HG03520 (cell line): ENCODE results near the gene FER.
A peak's percentile ranks its signal among the peaks of the same experiment; 100 is the strongest.
"Not testable (repeated sequence)": the region's sequence is repeated elsewhere in the genome, so short reads cannot be mapped to it uniquely, and the experiment has no call there.

ENCODE experiments used
- ATAC-seq: cut with Tn5 transposase; IDR thresholded peaks from one replicate; pipeline ENCODE4 v1.9.1; 2021; ENCODE audit warnings: mild to moderate bottlenecking, moderate library complexity; ENCODE audit not compliant: unreplicated experiment

FER gene

GRCh38 chr5:108747774-108748400, at the start of gene FER:
TSS of gene FER (plus strand) at chr5:108747897. CDS start at chr5:108798183, 50,286 bp downstream.
- peak; percentile 31 for ATAC-seq

- ATAC-seq, result not testable (repeated sequence)
Measured at GRCh38 chr5:108700388-108700787, 47.3 kb upstream of the FER start.

GRCh38 chr5:108700930-108701329, 46.8 kb upstream of the FER start:
- ATAC-seq, result no peak

- no peak for ATAC-seq
Measured at GRCh38 chr5:108702546-108702945, 45.2 kb upstream of the FER start.

- no peak for ATAC-seq
Measured at GRCh38 chr5:108703313-108703712, 44.4 kb upstream of the FER start.

- ATAC-seq, result no peak
Measured at GRCh38 chr5:108707141-108707540, 40.6 kb upstream of the FER start.

- ATAC-seq, result no peak
Measured at GRCh38 chr5:108711898-108712297, 35.8 kb upstream of the FER start.

GRCh38 chr5:108715408-108715807, 32.3 kb upstream of the FER start:
- ATAC-seq, result no peak

- ATAC-seq, result peak; percentile 95
Measured at GRCh38 chr5:108720391-108720790, 27.3 kb upstream of the FER start.

GRCh38 chr5:108726446-108727235, 21.1 kb upstream of the FER start:
- no peak for ATAC-seq

GRCh38 chr5:108727236-108727650, 20.5 kb upstream of the FER start:
- ATAC-seq, result no peak

GRCh38 chr5:108727651-108728565, 19.8 kb upstream of the FER start:
- ATAC-seq, result peak; percentile 59

- ATAC-seq, result peak; percentile 21
Measured at GRCh38 chr5:108728566-108729241, 19.0 kb upstream of the FER start.

GRCh38 chr5:108729242-108729615, 18.5 kb upstream of the FER start:
- no peak for ATAC-seq

GRCh38 chr5:108730617-108731340, 16.9 kb upstream of the FER start:
- ATAC-seq, result peak; percentile 41

- ATAC-seq, result no peak
Measured at GRCh38 chr5:108735790-108736189, 11.9 kb upstream of the FER start.

GRCh38 chr5:108736855-108737254, 10.8 kb upstream of the FER start:
- no peak for ATAC-seq

- no peak for ATAC-seq
Measured at GRCh38 chr5:108739376-108739775, 8.3 kb upstream of the FER start.

- ATAC-seq, result no peak
Measured at GRCh38 chr5:108739906-108740305, 7.8 kb upstream of the FER start.

GRCh38 chr5:108743319-108743718, 4.4 kb upstream of the FER start:
- ATAC-seq, result no peak
